ENCODE data around the gene PGS1. TPM values are rescaled to one million over a fixed set of nuclear protein-coding genes. Genes with fewer than 3 reads are reported as not detected.

The PGS1 gene
- total RNA-seq, 4 donors from 2014 or later, result 30.7 to 45.9 (median 35.6) TPM

GRCh38 chr17:78441271-78441971, 63.0 kb downstream of the PGS1 start:
- TF ChIP-seq EP300 (IDR thresholded peaks at IDR 0.05) (no peak), POLR2AphosphoS5 (IDR thresholded peaks at IDR 0.05) (no peak), POLR2A (IDR thresholded peaks at IDR 0.05; ENCODE audit: low read depth) (no peak)
- TF ChIP-seq, protein P1, sequence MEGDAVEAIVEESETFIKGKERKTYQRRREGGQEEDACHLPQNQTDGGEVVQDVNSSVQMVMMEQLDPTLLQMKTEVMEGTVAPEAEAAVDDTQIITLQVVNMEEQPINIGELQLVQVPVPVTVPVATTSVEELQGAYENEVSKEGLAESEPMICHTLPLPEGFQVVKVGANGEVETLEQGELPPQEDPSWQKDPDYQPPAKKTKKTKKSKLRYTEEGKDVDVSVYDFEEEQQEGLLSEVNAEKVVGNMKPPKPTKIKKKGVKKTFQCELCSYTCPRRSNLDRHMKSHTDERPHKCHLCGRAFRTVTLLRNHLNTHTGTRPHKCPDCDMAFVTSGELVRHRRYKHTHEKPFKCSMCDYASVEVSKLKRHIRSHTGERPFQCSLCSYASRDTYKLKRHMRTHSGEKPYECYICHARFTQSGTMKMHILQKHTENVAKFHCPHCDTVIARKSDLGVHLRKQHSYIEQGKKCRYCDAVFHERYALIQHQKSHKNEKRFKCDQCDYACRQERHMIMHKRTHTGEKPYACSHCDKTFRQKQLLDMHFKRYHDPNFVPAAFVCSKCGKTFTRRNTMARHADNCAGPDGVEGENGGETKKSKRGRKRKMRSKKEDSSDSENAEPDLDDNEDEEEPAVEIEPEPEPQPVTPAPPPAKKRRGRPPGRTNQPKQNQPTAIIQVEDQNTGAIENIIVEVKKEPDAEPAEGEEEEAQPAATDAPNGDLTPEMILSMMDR (IDR thresholded peaks at IDR 0.05), result no peak

GRCh38 chr17:78442648-78443218, 64.3 kb downstream of the PGS1 start:
- Histone ChIP-seq H3K27ac (replicated peaks in 1 of 4) (no peak overlapping the region), H3K27me3 (peaks cover 0 to 5% (median 0%) of the 10 kb centered on the region in 4 donors), H3K4me3 (no peak overlapping the region), H3K36me3 (no peaks in the 10 kb centered on the region), H3K9me3 (no peaks in the 10 kb centered on the region), H3K4me1 (peaks cover 0 to 4% (median 0%) of the 10 kb centered on the region in 4 donors)
- 54% methylated on average over 18 of the region's 19 CpGs for WGBS
- intact Hi-C loops (cut with DNase I), result no loop called here
- no peak for TF ChIP-seq EP300 (IDR thresholded peaks at IDR 0.05)
- peak; percentile 30 to 52 for TF ChIP-seq POLR2AphosphoS5 (IDR thresholded peaks at IDR 0.05)
- no peak for TF ChIP-seq POLR2A (IDR thresholded peaks at IDR 0.05; ENCODE audit: low read depth)
- TF ChIP-seq, protein P1 (IDR thresholded peaks at IDR 0.05), result no peak
- DNase-seq (ENCODE audit: extremely low spot score), result peak; percentile 94

More at GRCh38 chr17:78441271-78441971, 63.0 kb downstream of the PGS1 start:
- no peak for DNase-seq (ENCODE audit: extremely low spot score)
- Histone ChIP-seq H3K4me1 (peaks cover 0 to 4% (median 0%) of the 10 kb centered on the region in 4 donors), H3K4me3 (no peak overlapping the region), H3K27ac (replicated peaks in 1 of 4) (no peak overlapping the region), H3K9me3 (no peaks in the 10 kb centered on the region), H3K27me3 (peaks cover 0 to 16% (median 0%) of the 10 kb centered on the region in 4 donors), H3K36me3 (no peaks in the 10 kb centered on the region)
- WGBS, result 62% methylated on average over 10 of the region's 12 CpGs
- intact Hi-C loops (cut with DNase I), result no loop called here

GRCh38 chr17:78444392-78444791, 65.9 kb downstream of the PGS1 start:
- Histone ChIP-seq H3K36me3 (no peaks in the 10 kb centered on the region), H3K27me3 (no peaks in the 10 kb centered on the region), H3K27ac (replicated peaks in 1 of 4) (no peak overlapping the region), H3K4me1 (peaks cover 0 to 4% (median 0%) of the 10 kb centered on the region in 4 donors), H3K9me3 (no peaks in the 10 kb centered on the region), H3K4me3 (no peak overlapping the region)
- TF ChIP-seq EP300 (IDR thresholded peaks at IDR 0.05) (no peak), POLR2A (IDR thresholded peaks at IDR 0.05; ENCODE audit: low read depth) (no peak), POLR2AphosphoS5 (IDR thresholded peaks at IDR 0.05) (no peak)
- TF ChIP-seq, protein P1 (IDR thresholded peaks at IDR 0.05), result no peak
- intact Hi-C loops (cut with DNase I), result no loop called here
- WGBS, result 96% methylated on average over 14 of the region's 20 CpGs
- no peak for DNase-seq (ENCODE audit: extremely low spot score)

DNA sequence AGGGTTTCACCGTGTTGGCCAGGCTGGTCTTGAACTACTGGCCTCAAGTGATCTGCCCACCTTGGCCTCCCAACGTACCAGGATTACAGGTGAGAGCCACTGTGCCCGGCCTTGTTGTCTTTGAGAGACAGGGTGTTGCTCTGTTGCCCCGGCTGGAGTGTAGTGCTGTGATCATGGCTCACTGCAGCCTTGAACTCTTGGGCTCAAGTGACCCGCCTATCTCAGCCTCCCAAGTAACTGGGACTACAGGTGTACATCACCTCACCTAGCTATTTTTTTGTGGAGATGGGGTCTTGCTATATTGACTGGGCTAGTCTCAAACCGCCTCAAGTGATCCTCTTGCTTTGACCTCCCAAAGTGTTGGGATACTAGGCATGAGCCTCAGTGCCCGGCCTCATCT, 68.4 kb downstream of the PGS1 start:
- Histone ChIP-seq H3K27me3 (no peaks in the 10 kb centered on the region), H3K4me3 (no peak overlapping the region), H3K4me1 (peaks cover 0 to 4% (median 0%) of the 10 kb centered on the region in 4 donors), H3K27ac (replicated peaks in 1 of 4) (no peak overlapping the region), H3K9me3 (no peaks in the 10 kb centered on the region), H3K36me3 (no peaks in the 10 kb centered on the region)
- no peak for DNase-seq (ENCODE audit: extremely low spot score)
- intact Hi-C loops (cut with DNase I), result no loop called here
- TF ChIP-seq, protein P1 (IDR thresholded peaks at IDR 0.05), result no peak
- TF ChIP-seq POLR2AphosphoS5 (IDR thresholded peaks at IDR 0.05) (no peak), EP300 (IDR thresholded peaks at IDR 0.05) (no peak), POLR2A (IDR thresholded peaks at IDR 0.05; ENCODE audit: low read depth) (no peak)
- 100% methylated on average over 7 of the region's 7 CpGs for WGBS

Measured in esophagus muscularis mucosa (tissue), 4 donors.